K562 (cell line): ENCODE measurements around the gene MLC1. TPM values are rescaled to one million over a fixed set of nuclear protein-coding genes. Genes with fewer than 3 reads are reported as not detected.

Experiments
- AFF4 ChIP-seq: sonication (generic); formaldehyde crosslinking; IDR thresholded peaks from 2 replicates; pipeline ENCODE4 v1.8.0; 2023; ENCODE audit warnings: mild to moderate bottlenecking, missing genetic modification reagents
- CBFB ChIP-seq: sonication (generic); formaldehyde crosslinking; IDR thresholded peaks from 2 replicates; pipeline ENCODE4 v1.4.0; 2020; ENCODE audit warnings: mild to moderate bottlenecking, missing genetic modification reagents
- CCAR2 ChIP-seq: fragments of 200-400 bp; formaldehyde crosslinking; IDR thresholded peaks from 2 replicates; pipeline ENCODE4 v1.6.1; 2017; ENCODE audit warnings: mild to moderate bottlenecking, low read depth, low read length
- CHCHD3 ChIP-seq: fragments of 250-450 bp; sonication (Bioruptor Pico); IDR thresholded peaks from 2 replicates; pipeline ENCODE4 v2.1.2; 2022; ENCODE audit warnings: mild to moderate bottlenecking
- CTCFL ChIP-seq: IDR thresholded peaks from 2 replicates; pipeline ENCODE4 v1.6.1; 2011; ENCODE audit warnings: borderline replicate concordance, low read depth, mild to moderate bottlenecking, moderate library complexity, low read length; ENCODE audit not compliant: insufficient read depth, poor library complexity, severe bottlenecking
- DDX20 ChIP-seq: fragments of 450-650 bp; IDR thresholded peaks from 2 replicates; pipeline ENCODE4 v1.6.1; 2016; ENCODE audit warnings: missing genetic modification characterization, low read depth, mild to moderate bottlenecking, missing compliant biosample characterization, moderate library complexity
- GTF2B ChIP-seq: IDR thresholded peaks from 2 replicates; pipeline ENCODE4 v1.6.1; 2011; ENCODE audit not compliant: insufficient read length; ENCODE audit errors: extremely low read depth
- HMG20B ChIP-seq: fragments of 250-450 bp; sonication (Bioruptor Pico); IDR thresholded peaks from 2 replicates; pipeline ENCODE4 v1.5.0; 2021; ENCODE audit warnings: mild to moderate bottlenecking
- KHSRP ChIP-seq: fragments of 450-650 bp; IDR thresholded peaks from 2 replicates; pipeline ENCODE4 v1.6.1; 2017
- MAFG ChIP-seq: fragments of 450-650 bp; conservative IDR thresholded peaks from 2 replicates; pipeline ENCODE4 v1.6.1; 2016; ENCODE audit warnings: missing genetic modification characterization, missing compliant biosample characterization
- MEF2D ChIP-seq: conservative IDR thresholded peaks from 2 replicates; pipeline ENCODE4 v1.6.1; 2016; ENCODE audit warnings: low read depth, missing genetic modification characterization, missing compliant biosample characterization
- MTF1 ChIP-seq: fragments of 250-450 bp; sonication (Bioruptor Pico); IDR thresholded peaks from 2 replicates; pipeline ENCODE4 v1.9.0; 2021; ENCODE audit warnings: moderate library complexity, mild to moderate bottlenecking, inconsistent platforms, borderline replicate concordance
- NELFE ChIP-seq: IDR thresholded peaks from 2 replicates; pipeline ENCODE4 v1.6.1; 2011; ENCODE audit warnings: mild to moderate bottlenecking; ENCODE audit not compliant: insufficient read depth, insufficient read length
- OTX1 ChIP-seq: fragments of 450-650 bp; formaldehyde crosslinking; IDR thresholded peaks from 2 replicates; pipeline ENCODE4 v1.4.0; 2022; ENCODE audit warnings: mild to moderate bottlenecking
- RFX5 ChIP-seq: IDR thresholded peaks from 2 replicates; pipeline ENCODE4 v1.6.1; 2011; ENCODE audit warnings: low read depth, mild to moderate bottlenecking, improper control_type of control experiment, low read length
- SIRT6 ChIP-seq: IDR thresholded peaks from one replicate; pipeline ENCODE4 v1.6.1; 2012; ENCODE audit warnings: low read depth, mild to moderate bottlenecking, control low read depth, inconsistent platforms, low read length, moderate library complexity
- USF1 ChIP-seq: sonication (generic); formaldehyde crosslinking; IDR thresholded peaks from 2 replicates; pipeline ENCODE4 v1.9.0; 2022; ENCODE audit warnings: mild to moderate bottlenecking, missing genetic modification reagents
- ZKSCAN1 ChIP-seq: fragments of 150-350 bp; IDR thresholded peaks from 2 replicates; pipeline ENCODE4 v1.6.1; 2016; ENCODE audit warnings: low read depth, low read length
- ZNF212 ChIP-seq: fragments of 450-650 bp; formaldehyde crosslinking; IDR thresholded peaks from 2 replicates; pipeline ENCODE4 v1.4.0; 2020; ENCODE audit warnings: mild to moderate bottlenecking
- ZNF224 ChIP-seq: sonication (generic); formaldehyde crosslinking; IDR thresholded peaks from 2 replicates; pipeline ENCODE4 v1.8.0; 2022; ENCODE audit warnings: mild to moderate bottlenecking, missing genetic modification reagents
- ZNF3 ChIP-seq: fragments of 250-450 bp; sonication (Bioruptor Pico); IDR thresholded peaks from 2 replicates; pipeline ENCODE4 v1.5.0; 2021; ENCODE audit warnings: mild to moderate bottlenecking, moderate library complexity
- ZNF444 ChIP-seq: fragments of 250-450 bp; sonication (Bioruptor Pico); IDR thresholded peaks from 2 replicates; pipeline ENCODE4 v1.4.0; 2020; ENCODE audit warnings: mild to moderate bottlenecking, moderate library complexity
- ZNF79 ChIP-seq: fragments of 250-450 bp; sonication (Bioruptor Pico); IDR thresholded peaks from 2 replicates; pipeline ENCODE4 v1.4.0; 2020; ENCODE audit warnings: low read depth, mild to moderate bottlenecking, moderate library complexity
- polyA plus RNA-seq, 8 experiments: library from polyadenylated mRNA; depleted of rRNA in 4 of 8; stranded (reverse) in 5 of 8; unstranded in 3 of 8; fragments of >200 nt; fragmentation: Nextera tagmentation in 2 of 8; fragmentation: Illumina TruSeq in 1 of 8; extraction: Ambion mirVana in 2 of 8; extraction: Trizol in 1 of 8; gene quantifications; 2 replicates each; pipeline versions ENCODE4 v1.2.1 to v1.2.3, GENCODE V29; 2011 to 2014; ENCODE audit warnings: inconsistent platforms in 1 of 8, missing spikeins in 1 of 8
- total RNA-seq, 7 experiments: library from RNA; depleted of rRNA in 6 of 7; stranded (reverse); fragments of >200 nt in 6 of 7; fragmentation: Illumina TruSeq in 2 of 7; extraction: Trizol in 2 of 7; gene quantifications; 2 replicates each; pipeline versions ENCODE4 v1.2.1 to v1.2.3, GENCODE V29; 2011 to 2021; ENCODE audit warnings: low replicate concordance in 1 of 7

Gene MLC1
- total and polyA plus RNA-seq, 9 of the 15 experiments (the other 6 are each of a cell fraction or from before 2014, with no cell fraction given): 0.06 to 0.98 (median 0.39) TPM

- TF ChIP-seq MAFG (tag) (peak; percentile 73), ZKSCAN1 (no peak), RFX5 (no peak), KHSRP (peak; percentile 82), MTF1 (CRISPR knock-in tag) (no peak), ZNF3 (CRISPR knock-in tag) (no peak), SIRT6 (no peak), ZNF224 (CRISPR knock-in tag) (no peak), ZNF79 (no peak), NELFE (no peak), HMG20B (CRISPR knock-in tag) (no peak), CCAR2 (no peak), CTCFL (no peak), CHCHD3 (CRISPR knock-in tag) (no peak), CBFB (CRISPR knock-in tag) (no peak), OTX1 (CRISPR knock-in tag) (0 out of 2 replicates have a peak, but pooled peaks have one; percentile 7), USF1 (CRISPR knock-in tag) (peak; percentile 81), ZNF212 (no peak), ZNF444 (CRISPR knock-in tag) (no peak), AFF4 (CRISPR knock-in tag) (no peak), DDX20 (tag) (no peak), GTF2B (no peak), MEF2D (no peak; the same call in 1 of the 2 replicates)
Observed at GRCh38 chr22:50118557-50119168, 33.4 kb upstream of the MLC1 start (continued).
